HuH-7.5 (cell line): ENCODE measurements around the gene MYO1H.

Experiments
- DNase-seq: peaks from one replicate; pipeline ENCODE4 v3.0.0; 2011; ENCODE audit warnings: low spot score

MYO1H gene

DNA sequence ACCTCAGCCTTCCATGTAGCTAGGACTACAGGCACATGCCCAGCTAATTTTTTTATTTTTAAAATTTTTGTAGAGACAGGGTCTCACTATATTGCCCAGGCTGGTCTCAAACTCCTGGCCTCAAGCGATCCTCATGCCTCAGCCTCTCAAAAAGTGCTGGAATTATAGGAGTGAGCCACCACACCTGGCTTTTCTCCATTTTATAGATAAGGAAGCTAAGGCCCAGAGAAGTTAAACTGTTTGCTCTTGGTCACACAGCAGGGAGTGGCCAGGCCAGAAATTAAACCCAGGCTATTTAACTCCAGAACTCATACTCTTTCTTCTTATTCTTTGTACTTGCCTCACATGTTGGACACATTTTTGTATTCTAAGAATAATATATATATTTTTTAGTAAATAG, 146.2 kb downstream of the MYO1H start:
- DNase-seq, result no peak

DNA sequence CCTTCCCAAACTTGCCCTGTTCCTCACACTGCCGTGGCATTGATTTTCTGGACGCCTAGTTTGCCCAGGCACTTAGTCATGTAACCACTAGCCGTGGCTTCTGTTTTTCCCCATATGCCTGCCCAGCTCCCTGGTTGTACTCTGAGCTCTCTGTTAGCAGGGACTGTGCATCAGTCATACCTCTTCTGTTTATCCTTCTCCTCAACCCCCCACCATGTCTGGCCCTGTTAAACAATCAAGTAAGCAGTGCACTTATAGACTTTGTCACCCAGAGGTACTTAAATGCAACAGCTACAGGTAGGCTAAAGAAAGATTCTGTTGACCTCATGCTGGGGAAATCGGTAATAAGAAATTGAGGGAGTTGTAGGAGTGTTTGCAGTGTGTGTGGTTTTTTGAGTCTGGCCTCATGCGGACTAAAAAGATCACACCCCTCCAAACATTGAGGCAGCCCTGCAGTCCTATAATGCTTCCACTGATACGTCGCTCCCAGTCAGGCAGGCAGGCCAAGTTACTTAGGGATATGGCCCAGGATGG, 146.7 kb downstream of the MYO1H start:
- DNase-seq, result no peak

DNA sequence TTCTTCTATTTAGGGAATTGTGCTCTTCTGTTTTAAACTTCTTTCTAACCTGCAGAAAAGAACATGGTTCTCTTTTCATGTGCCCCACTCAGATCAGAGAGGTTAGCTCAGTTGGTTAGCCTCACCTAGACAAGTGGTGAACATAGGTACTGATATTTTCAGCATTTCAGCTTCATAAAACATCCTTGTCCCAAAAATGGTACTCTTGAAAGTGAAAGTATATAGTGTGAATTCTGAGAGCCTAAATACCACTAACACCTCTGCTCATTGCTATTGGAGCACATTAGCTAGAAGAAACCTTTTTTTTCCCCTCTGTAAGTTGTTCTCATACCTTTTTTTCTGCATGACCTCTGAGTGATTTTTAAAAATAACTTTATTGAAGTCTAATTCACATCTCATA, 147.3 kb downstream of the MYO1H start:
- no peak for DNase-seq

DNA sequence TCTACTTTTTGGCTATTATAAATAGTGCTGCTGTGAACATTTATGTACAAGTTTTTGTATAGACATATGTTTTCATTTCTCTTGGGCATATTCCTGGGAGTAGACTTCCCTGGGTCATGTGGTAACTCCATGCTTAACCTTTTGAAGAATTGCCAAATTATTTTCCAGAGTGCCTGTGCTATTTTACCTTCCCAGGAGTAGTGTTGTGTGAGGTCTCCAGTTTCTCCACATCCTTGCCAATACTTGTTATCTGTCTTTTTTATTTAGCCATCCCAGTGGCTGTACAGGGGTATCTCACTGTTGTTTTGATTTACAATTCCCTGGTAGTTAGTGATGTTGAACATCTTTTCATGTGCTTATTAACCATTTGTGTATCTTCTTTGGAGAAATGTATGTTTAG, 148.6 kb downstream of the MYO1H start:
- DNase-seq, result no peak

DNA sequence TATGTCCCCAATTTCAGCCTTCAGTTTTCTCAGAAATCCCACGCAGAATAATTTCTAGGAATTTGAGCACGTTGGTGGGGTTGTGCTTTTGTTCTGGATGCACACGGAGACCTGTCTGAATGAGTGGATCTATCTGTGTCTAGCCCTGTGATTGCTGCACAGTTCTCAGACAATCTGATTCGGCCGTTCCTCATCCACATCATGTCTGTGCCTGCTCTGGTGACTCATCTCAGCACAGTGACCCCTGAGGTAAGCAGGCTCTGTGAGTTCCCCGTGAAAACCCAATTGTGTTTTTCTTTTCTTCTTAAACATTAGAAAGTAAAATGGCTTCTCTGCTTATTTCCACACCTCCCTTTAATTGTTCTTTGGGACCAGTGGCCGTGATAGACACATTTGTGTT, 150.0 kb downstream of the MYO1H start:
- no peak for DNase-seq
